Renal cortex interstitium (tissue), 11 donors: ENCODE data around the gene KCNC2. TPM values are rescaled to one million over a fixed set of nuclear protein-coding genes. Genes with fewer than 3 reads are reported as not detected.

Experiments used
- DNase-seq, 11 donors: peaks; one replicate each; pipeline ENCODE4 v3.0.0-alpha.2; 2013; ENCODE audit warnings: low read depth in 9 of 11, low spot score in 4 of 11; ENCODE audit errors: extremely low read depth in 1 of 11
- polyA plus RNA-seq, 3 donors: library from polyadenylated mRNA; unstranded; fragments of 120-200 nt; gene quantifications; one replicate each; pipeline ENCODE4 v1.2.1, GENCODE V29; 2013; ENCODE audit not compliant: insufficient read length in 3 of 3

KCNC2 gene
- polyA plus RNA-seq, 3 donors, result 0.40 to 0.86 (median 0.73) TPM

- DNase-seq, result no peak
Measured at GRCh38 chr12:75172611-75173010, 37.0 kb downstream of the KCNC2 start.

- no peak for DNase-seq
Measured at GRCh38 chr12:75170640-75171185, 38.9 kb downstream of the KCNC2 start.

- DNase-seq, result no peak
Measured at GRCh38 chr12:75162845-75163244, 46.8 kb downstream of the KCNC2 start.

- DNase-seq, result peak in 1 of 11 donors; percentile 18
Measured at GRCh38 chr12:75161488-75161887, 48.2 kb downstream of the KCNC2 start.

- DNase-seq, result no peak
Measured at GRCh38 chr12:75157385-75157784, 52.3 kb downstream of the KCNC2 start.

- no peak for DNase-seq
Measured at GRCh38 chr12:75155962-75156361, 53.7 kb downstream of the KCNC2 start.

- no peak for DNase-seq
Measured at GRCh38 chr12:75154388-75154787, 55.3 kb downstream of the KCNC2 start.

GRCh38 chr12:75139196-75139595 lies 70.4 kb downstream of the KCNC2 start:
- DNase-seq, result no peak

- DNase-seq, result no peak
Measured at GRCh38 chr12:75137896-75138295, 71.7 kb downstream of the KCNC2 start.

- no peak for DNase-seq
Measured at GRCh38 chr12:75135026-75135425, 74.6 kb downstream of the KCNC2 start.

- DNase-seq, result no peak
Measured at GRCh38 chr12:75130811-75131210, 78.8 kb downstream of the KCNC2 start.

GRCh38 chr12:75129275-75129674 lies 80.4 kb downstream of the KCNC2 start:
- DNase-seq, result no peak

- no peak for DNase-seq
Measured at GRCh38 chr12:75121036-75121705, 88.5 kb downstream of the KCNC2 start.

- DNase-seq, result peak; percentile 63 to 90 (median 81)
Measured at GRCh38 chr12:75120311-75120711, 89.3 kb downstream of the KCNC2 start.

- DNase-seq, result no peak
Measured at GRCh38 chr12:75116646-75117198, 92.9 kb downstream of the KCNC2 start.

- DNase-seq, result no peak
Measured at GRCh38 chr12:75115748-75116147, 93.9 kb downstream of the KCNC2 start.

GRCh38 chr12:75103822-75104221 lies 105.8 kb downstream of the KCNC2 start:
- DNase-seq, result no peak

- no peak for DNase-seq
Measured at GRCh38 chr12:75101781-75102180, 107.9 kb downstream of the KCNC2 start.

- DNase-seq, result no peak
Measured at GRCh38 chr12:75099210-75099609, 110.4 kb downstream of the KCNC2 start.

GRCh38 chr12:75097003-75097402 lies 112.6 kb downstream of the KCNC2 start:
- no peak for DNase-seq

- DNase-seq, result no peak
Measured at GRCh38 chr12:75087654-75088053, 122.0 kb downstream of the KCNC2 start.
